Measurements from ENCODE around the gene FANCL.
"Not testable (repeated sequence)": the region's sequence is repeated elsewhere in the genome, so short reads cannot be mapped to it uniquely, and the experiment has no call there.

Gene FANCL

DNA sequence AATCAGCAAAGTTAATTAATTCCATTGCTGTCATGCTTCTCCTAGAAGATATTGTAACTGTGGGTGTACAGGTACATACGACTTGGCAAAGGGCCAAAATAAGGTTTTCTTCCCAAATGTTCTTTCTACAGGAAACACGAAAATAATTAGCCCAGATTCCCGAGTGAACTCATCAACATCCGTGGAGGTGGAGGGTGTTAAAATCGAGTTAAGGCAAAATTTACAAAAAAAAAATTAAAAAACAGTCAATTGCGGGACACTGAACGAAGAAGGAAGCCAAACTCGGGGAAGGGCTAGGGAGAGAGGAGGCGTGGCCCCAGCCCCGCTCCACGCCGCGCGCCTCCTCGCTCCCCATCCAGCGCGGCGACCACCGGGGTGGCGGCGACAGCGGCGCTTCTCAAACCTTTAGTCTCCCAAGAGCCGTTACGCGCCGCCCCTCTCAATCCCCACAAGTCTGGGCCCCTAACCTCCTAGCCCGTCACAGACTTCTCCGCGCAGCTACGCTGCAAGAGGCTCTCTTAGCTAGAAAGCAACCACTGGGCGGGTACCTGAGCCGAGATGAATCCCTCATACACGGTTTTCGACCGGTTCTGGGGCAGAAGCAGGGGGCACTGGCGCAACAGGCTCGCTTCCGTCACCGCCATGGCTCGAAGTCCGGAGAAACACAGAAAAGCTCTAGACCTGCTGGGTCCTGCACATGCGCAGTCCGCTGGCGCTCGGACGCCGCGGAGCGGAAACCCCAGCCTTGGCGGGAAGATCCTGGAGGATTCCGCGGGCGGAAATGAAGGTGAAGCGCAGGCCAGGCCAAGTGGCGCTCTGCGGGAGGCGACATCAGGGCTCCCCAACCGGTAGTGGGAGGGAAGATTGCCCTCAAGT lies at the start of gene FANCL:
FANCL (minus strand) TSS at position 656 of the 876 bp plus-strand sequence; CDS start at position 644, 12 bp downstream.
- H3K9me3 ChIP-seq (ENCODE audit: control insufficient read depth, low read depth, low read length) = no peaks in the 10 kb centered on the region
- H3K4me1 ChIP-seq (ENCODE audit: control insufficient read depth, low read depth, low read length) = peaks cover 37% of the 10 kb centered on the region
- peak within 1 kb of the TSS; percentile 93 for H3K9ac ChIP-seq (ENCODE audit: low read length)
- H3K36me3 ChIP-seq (ENCODE audit: control insufficient read depth, low read depth, low read length) = no peaks in the 10 kb centered on the region
- H3K4me3 ChIP-seq (ENCODE audit: low read length) = peak within 1 kb of the TSS; percentile 83
- H3K27me3 ChIP-seq (ENCODE audit: control insufficient read depth, insufficient read depth, low read length) = no peaks in the 10 kb centered on the region
- peak within 1 kb of the TSS; percentile 93 for H3K27ac ChIP-seq (ENCODE audit: low read length)

DNA sequence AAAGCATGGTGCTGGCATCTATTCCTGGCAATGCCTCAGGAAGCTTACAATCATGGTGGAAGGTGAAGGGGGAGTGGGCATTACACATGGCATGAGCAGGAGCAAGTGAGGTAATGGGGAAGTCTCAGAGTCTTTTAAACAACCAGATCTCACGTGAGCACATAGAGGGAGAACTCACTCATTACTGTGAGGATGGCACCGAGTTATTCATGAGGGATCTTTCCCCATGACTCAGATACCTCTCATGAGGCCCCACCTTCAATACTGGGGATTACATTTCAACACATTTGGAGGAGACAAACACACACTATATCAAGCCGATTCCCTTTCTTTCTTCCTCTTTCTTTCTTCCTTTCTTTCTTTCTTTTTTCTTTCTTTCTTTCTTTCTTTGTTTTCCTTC lies 47.9 kb upstream of the FANCL start:
- no peak overlapping the region for H3K9ac ChIP-seq (ENCODE audit: low read length)
- H3K4me1 ChIP-seq (ENCODE audit: control insufficient read depth, low read depth, low read length) = no peaks in the 10 kb centered on the region
- H3K36me3 ChIP-seq (ENCODE audit: control insufficient read depth, low read depth, low read length) = no peaks in the 10 kb centered on the region
- no peak overlapping the region for H3K4me3 ChIP-seq (ENCODE audit: low read length)
- H3K27ac ChIP-seq (ENCODE audit: low read length) = no peak overlapping the region
- H3K9me3 ChIP-seq (ENCODE audit: control insufficient read depth, low read depth, low read length) = no peaks in the 10 kb centered on the region
- H3K27me3 ChIP-seq (ENCODE audit: control insufficient read depth, insufficient read depth, low read length) = no peaks in the 10 kb centered on the region

DNA sequence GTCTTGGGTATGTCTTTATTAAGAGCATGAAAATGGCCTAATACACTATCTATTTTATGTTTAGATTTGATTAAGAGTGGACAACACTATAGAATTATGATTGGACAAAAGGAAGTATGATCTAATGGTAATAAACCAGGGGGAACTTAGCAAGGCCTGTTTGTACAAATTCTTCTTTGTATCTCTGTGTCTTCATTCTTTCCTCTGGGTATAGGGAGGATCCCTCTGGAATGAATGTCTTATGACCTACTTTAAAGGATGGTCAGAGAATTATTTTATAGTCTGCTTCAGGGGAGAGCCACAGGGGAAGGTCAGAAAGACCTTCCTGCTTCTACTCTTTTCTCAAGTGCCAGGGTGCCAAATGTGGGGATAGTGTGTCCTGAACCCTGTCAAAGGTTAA lies 42.8 kb upstream of the FANCL start:
- Histone ChIP-seq H3K4me3 (ENCODE audit: low read length) (no peak overlapping the region), H3K27me3 (ENCODE audit: control insufficient read depth, insufficient read depth, low read length) (no peaks in the 10 kb centered on the region), H3K9me3 (ENCODE audit: control insufficient read depth, low read depth, low read length) (no peaks in the 10 kb centered on the region)

DNA sequence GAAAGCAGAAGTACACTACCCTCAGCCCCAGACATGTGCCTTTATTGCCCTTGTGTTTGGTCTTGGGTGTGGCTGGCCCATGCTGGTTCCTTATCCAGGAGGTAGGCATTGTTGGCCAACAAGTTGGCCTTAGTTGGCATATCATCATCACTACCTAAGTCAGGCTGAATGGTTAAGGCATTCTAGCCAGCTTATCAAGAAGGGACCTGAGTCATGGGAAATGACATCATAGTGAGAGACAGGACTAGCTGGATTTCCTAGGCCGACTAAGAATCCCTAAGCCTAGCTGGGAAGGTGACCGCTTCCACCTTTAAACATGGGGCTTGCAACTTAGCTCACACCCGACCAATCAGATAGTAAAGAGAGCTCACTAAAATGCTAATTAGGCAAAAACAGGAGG lies 34.0 kb upstream of the FANCL start:
- not testable (repeated sequence) for H3K27me3 ChIP-seq (ENCODE audit: control insufficient read depth, insufficient read depth, low read length); H3K9ac ChIP-seq (ENCODE audit: low read length); H3K4me3 ChIP-seq (ENCODE audit: low read length); H3K36me3 ChIP-seq (ENCODE audit: control insufficient read depth, low read depth, low read length); H3K4me1 ChIP-seq (ENCODE audit: control insufficient read depth, low read depth, low read length); H3K9me3 ChIP-seq (ENCODE audit: control insufficient read depth, low read depth, low read length); H3K27ac ChIP-seq (ENCODE audit: low read length)

More for the DNA sequence above, 42.8 kb upstream of the FANCL start:
- Histone ChIP-seq H3K9ac (ENCODE audit: low read length) (no peak overlapping the region), H3K4me1 (ENCODE audit: control insufficient read depth, low read depth, low read length) (no peaks in the 10 kb centered on the region), H3K27ac (ENCODE audit: low read length) (no peak overlapping the region), H3K36me3 (ENCODE audit: control insufficient read depth, low read depth, low read length) (no peaks in the 10 kb centered on the region)

DNA sequence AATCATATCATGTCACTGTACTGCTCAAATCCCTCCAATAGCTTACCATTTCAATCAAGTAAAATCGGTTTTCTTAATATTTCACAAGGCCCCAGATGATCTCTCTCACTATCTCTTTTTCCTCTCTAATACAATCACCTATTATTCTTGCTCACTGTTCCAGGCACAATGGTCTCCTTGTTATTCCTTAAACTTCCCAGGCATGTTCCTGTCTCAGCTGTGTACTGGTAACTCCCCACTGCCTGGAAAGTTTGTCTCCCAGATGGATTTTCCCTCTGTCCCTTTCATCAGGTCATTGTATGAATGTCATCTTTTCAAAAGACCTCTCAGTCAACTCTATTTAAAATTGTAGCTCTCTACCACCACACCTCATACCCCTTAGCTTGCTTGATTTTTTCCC lies 30.7 kb upstream of the FANCL start:
- H3K4me1 ChIP-seq (ENCODE audit: control insufficient read depth, low read depth, low read length) = no peaks in the 10 kb centered on the region
- no peak overlapping the region for H3K9ac ChIP-seq (ENCODE audit: low read length)
- no peak overlapping the region for H3K4me3 ChIP-seq (ENCODE audit: low read length)
- no peaks in the 10 kb centered on the region for H3K27me3 ChIP-seq (ENCODE audit: control insufficient read depth, insufficient read depth, low read length)
- no peak overlapping the region for H3K27ac ChIP-seq (ENCODE audit: low read length)
- H3K36me3 ChIP-seq (ENCODE audit: control insufficient read depth, low read depth, low read length) = no peaks in the 10 kb centered on the region
- no peaks in the 10 kb centered on the region for H3K9me3 ChIP-seq (ENCODE audit: control insufficient read depth, low read depth, low read length)

DNA sequence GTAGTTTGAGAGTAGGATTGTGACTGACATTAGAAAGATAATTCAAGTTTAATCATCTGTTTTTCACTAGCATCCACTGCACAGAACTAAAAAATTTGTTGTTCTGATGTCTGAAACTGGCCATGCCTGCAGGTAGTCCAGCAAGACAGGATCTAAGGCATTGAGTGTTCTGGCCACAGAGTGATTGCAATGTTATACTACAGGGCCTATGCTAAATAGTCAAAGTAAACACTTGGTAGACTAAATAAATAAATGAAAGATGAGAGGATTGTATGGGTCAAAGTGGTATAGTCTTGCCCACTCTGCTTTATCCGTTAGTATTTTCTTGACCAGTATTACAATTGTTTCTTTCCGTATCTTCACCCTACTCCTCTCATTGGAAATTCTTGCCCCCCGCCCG lies 27.6 kb upstream of the FANCL start:
- no peaks in the 10 kb centered on the region for H3K36me3 ChIP-seq (ENCODE audit: control insufficient read depth, low read depth, low read length)
- no peaks in the 10 kb centered on the region for H3K4me1 ChIP-seq (ENCODE audit: control insufficient read depth, low read depth, low read length)
- H3K9me3 ChIP-seq (ENCODE audit: control insufficient read depth, low read depth, low read length) = no peaks in the 10 kb centered on the region
- no peak overlapping the region for H3K9ac ChIP-seq (ENCODE audit: low read length)
- no peaks in the 10 kb centered on the region for H3K27me3 ChIP-seq (ENCODE audit: control insufficient read depth, insufficient read depth, low read length)
- H3K27ac ChIP-seq (ENCODE audit: low read length) = no peak overlapping the region
- no peak overlapping the region for H3K4me3 ChIP-seq (ENCODE audit: low read length)

DNA sequence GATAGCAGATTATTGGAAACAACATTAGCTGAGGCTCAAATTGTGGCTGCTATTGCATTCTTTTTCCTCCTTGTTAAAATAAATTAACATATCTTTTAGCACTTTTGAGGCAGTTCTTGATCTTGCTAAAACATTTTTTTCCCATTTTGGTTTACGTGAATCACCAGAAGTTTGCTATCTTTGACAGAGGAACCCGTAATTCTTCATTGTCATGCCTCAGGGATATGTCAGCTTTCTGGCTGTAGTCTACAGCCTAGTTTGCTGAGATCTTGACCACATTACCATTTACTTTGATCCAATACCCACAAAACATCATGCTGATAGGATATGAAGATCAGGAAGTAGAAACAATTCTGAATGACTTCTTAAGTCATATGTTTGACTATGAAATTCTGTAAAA lies 25.1 kb upstream of the FANCL start:
- H3K27me3 ChIP-seq (ENCODE audit: control insufficient read depth, insufficient read depth, low read length) = no peaks in the 10 kb centered on the region

DNA sequence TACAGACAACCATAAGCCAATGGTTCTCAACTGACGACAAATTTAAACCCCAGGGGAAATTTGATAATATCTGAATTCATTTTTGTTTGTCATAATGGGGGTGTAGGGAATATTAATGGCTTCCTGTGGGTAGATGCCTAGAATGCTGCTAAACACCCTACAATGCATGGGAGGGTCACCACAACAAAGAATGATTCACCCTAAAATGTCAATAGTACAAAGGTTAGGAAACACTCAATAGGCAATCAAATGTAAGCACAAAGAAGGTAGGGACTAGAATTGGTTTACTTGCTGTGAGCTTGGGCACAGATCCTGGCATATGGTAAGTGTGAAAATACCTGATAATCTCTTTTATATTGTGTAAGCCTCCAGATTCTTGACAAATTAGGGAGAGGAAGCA lies 20.1 kb upstream of the FANCL start:
- Histone ChIP-seq H3K4me3 (ENCODE audit: low read length) (no peak overlapping the region), H3K27ac (ENCODE audit: low read length) (no peak overlapping the region)

More for the DNA sequence above, 25.1 kb upstream of the FANCL start:
- Histone ChIP-seq H3K9me3 (ENCODE audit: control insufficient read depth, low read depth, low read length) (no peaks in the 10 kb centered on the region), H3K4me1 (ENCODE audit: control insufficient read depth, low read depth, low read length) (no peaks in the 10 kb centered on the region), H3K36me3 (ENCODE audit: control insufficient read depth, low read depth, low read length) (no peaks in the 10 kb centered on the region), H3K9ac (ENCODE audit: low read length) (no peak overlapping the region), H3K4me3 (ENCODE audit: low read length) (no peak overlapping the region), H3K27ac (ENCODE audit: low read length) (no peak overlapping the region)

DNA sequence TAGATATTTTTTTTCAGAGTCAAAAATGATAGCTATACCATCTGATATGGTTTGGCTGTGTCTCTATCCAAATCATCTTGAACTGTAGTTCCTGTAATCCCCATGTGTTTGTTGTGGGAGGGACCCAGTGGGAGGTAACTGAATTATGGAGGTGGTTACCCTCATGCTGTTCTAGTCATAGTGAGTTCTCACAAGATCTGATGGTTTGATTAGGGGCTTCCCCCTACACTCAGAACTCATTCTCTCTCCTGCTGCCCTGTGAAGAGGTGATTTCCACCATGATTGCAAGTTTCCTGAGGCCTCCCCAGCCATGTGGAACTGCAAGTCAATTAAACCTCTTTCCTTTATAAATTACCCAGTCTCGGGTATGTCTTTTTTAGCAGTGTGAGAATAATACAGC lies 17.3 kb upstream of the FANCL start:
- H3K27me3 ChIP-seq (ENCODE audit: control insufficient read depth, insufficient read depth, low read length); H3K36me3 ChIP-seq (ENCODE audit: control insufficient read depth, low read depth, low read length); H3K9ac ChIP-seq (ENCODE audit: low read length); H3K4me3 ChIP-seq (ENCODE audit: low read length); H3K27ac ChIP-seq (ENCODE audit: low read length); H3K9me3 ChIP-seq (ENCODE audit: control insufficient read depth, low read depth, low read length); H3K4me1 ChIP-seq (ENCODE audit: control insufficient read depth, low read depth, low read length): not testable (repeated sequence)

More for the DNA sequence above, 20.1 kb upstream of the FANCL start:
- Histone ChIP-seq H3K36me3 (ENCODE audit: control insufficient read depth, low read depth, low read length) (no peaks in the 10 kb centered on the region), H3K4me1 (ENCODE audit: control insufficient read depth, low read depth, low read length) (no peaks in the 10 kb centered on the region), H3K9ac (ENCODE audit: low read length) (no peak overlapping the region), H3K27me3 (ENCODE audit: control insufficient read depth, insufficient read depth, low read length) (no peaks in the 10 kb centered on the region), H3K9me3 (ENCODE audit: control insufficient read depth, low read depth, low read length) (no peaks in the 10 kb centered on the region)

DNA sequence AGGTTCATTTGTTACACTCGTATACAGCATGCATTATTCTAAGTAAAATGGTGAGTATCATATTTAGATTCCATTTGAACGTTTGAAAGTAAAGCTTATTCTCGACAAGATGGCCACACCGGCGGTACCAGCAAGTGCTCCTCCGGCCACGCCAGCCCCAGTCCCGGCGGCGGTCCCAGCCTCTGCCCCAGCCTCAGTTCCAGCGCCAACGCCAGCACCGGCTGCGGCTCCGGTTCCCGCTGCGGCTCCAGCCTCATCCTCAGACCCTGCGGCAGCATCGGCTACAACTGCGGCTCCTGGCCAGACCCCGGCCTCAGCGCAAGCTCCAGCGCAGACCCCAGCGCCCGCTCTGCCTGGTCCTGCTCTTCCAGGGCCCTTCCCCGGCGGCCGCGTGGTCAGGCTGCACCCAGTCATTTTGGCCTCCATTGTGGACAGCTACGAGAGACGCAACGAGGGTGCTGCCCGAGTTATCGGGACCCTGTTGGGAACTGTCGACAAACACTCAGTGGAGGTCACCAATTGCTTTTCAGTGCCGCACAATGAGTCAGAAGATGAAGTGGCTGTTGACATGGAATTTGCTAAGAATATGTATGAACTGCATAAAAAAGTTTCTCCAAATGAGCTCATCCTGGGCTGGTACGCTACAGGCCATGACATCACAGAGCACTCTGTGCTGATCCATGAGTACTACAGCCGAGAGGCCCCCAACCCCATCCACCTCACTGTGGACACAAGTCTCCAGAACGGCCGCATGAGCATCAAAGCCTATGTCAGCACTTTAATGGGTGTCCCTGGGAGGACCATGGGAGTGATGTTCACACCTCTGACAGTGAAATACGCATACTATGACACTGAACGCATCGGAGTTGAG lies 10.4 kb upstream of the FANCL start:
- H3K9ac ChIP-seq (ENCODE audit: low read length); H3K4me3 ChIP-seq (ENCODE audit: low read length); H3K36me3 ChIP-seq (ENCODE audit: control insufficient read depth, low read depth, low read length); H3K4me1 ChIP-seq (ENCODE audit: control insufficient read depth, low read depth, low read length); H3K27ac ChIP-seq (ENCODE audit: low read length); H3K9me3 ChIP-seq (ENCODE audit: control insufficient read depth, low read depth, low read length); H3K27me3 ChIP-seq (ENCODE audit: control insufficient read depth, insufficient read depth, low read length): not testable (repeated sequence)

DNA sequence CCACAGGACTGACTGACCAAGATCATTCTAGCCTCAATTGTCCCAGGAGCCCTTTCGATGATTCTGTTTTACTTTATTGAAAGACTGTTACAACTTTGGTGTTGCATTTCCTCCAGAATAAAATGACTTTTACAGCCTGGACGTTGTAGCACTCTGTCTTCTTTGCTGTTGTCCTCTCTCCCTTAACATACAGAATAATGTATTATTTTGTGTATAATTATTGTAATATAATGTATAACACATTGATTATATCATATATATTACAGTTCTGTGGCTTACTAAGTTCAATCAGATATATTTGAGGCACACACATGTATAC lies 380 bp upstream of the FANCL start:
- Histone ChIP-seq H3K9ac (ENCODE audit: low read length) (peak overlapping the region; percentile 93), H3K4me3 (ENCODE audit: low read length) (peak overlapping the region; percentile 83), H3K27me3 (ENCODE audit: control insufficient read depth, insufficient read depth, low read length) (no peaks in the 10 kb centered on the region), H3K9me3 (ENCODE audit: control insufficient read depth, low read depth, low read length) (no peaks in the 10 kb centered on the region), H3K4me1 (ENCODE audit: control insufficient read depth, low read depth, low read length) (peaks cover 31% of the 10 kb centered on the region), H3K36me3 (ENCODE audit: control insufficient read depth, low read depth, low read length) (no peaks in the 10 kb centered on the region), H3K27ac (ENCODE audit: low read length) (no peak overlapping the region)

All from iPS-18a (cell line).